Liver (tissue), 9 donors: Measurements from ENCODE around the gene CCDC12. TPM values are rescaled to one million over a fixed set of nuclear protein-coding genes. Genes with fewer than 3 reads are reported as not detected.

Experiments
- DNase-seq: peaks from one replicate; pipeline ENCODE4 v3.0.0-alpha.2; 2017; ENCODE audit warnings: low spot score
- H3K27ac ChIP-seq, 2 donors: one replicate each; pipeline ENCODE4 v1.7.0; 2013; ENCODE audit warnings: inconsistent platforms in 2 of 2, low read length in 2 of 2, control low read depth in 1 of 2, low read depth in 1 of 2, mild to moderate bottlenecking in 1 of 2
- H3K27me3 ChIP-seq, 4 donors: one replicate each; pipeline versions ENCODE4 v1.6.1 to v1.7.0; 2013; ENCODE audit warnings: low read length in 3 of 4, inconsistent platforms in 1 of 4, mild to moderate bottlenecking in 1 of 4, moderate library complexity in 1 of 4; ENCODE audit not compliant: control insufficient read depth in 4 of 4, insufficient read depth in 4 of 4
- H3K36me3 ChIP-seq, 4 donors: one replicate each; pipeline versions ENCODE4 v1.6.1 to v1.7.0; 2013; ENCODE audit warnings: low read length in 3 of 4, mild to moderate bottlenecking in 3 of 4, low read depth in 1 of 4, moderate library complexity in 1 of 4; ENCODE audit not compliant: control insufficient read depth in 4 of 4, insufficient read depth in 3 of 4
- H3K4me1 ChIP-seq, 4 donors: one replicate each; pipeline versions ENCODE4 v1.6.1 to v1.7.0; 2013; ENCODE audit warnings: low read length in 3 of 4, mild to moderate bottlenecking in 3 of 4, moderate library complexity in 1 of 4; ENCODE audit not compliant: control insufficient read depth in 4 of 4, insufficient read depth in 4 of 4
- H3K4me3 ChIP-seq, 3 donors: one replicate each; pipeline versions ENCODE4 v1.6.1 to v1.7.0; 2013; ENCODE audit warnings: low read length in 3 of 3, control low read depth in 1 of 3, low read depth in 1 of 3, mild to moderate bottlenecking in 1 of 3
- H3K9ac ChIP-seq, 2 donors: one replicate each; pipeline ENCODE4 v1.7.0; 2013; ENCODE audit warnings: low read length in 2 of 2, mild to moderate bottlenecking in 2 of 2, moderate library complexity in 2 of 2, control low read depth in 1 of 2, low read depth in 1 of 2
- H3K9me3 ChIP-seq, 4 donors: one replicate each; pipeline versions ENCODE4 v1.6.1 to v1.7.0; 2013; ENCODE audit warnings: low read length in 3 of 4; ENCODE audit not compliant: control insufficient read depth in 4 of 4
- ATF3 ChIP-seq: IDR thresholded peaks from 2 replicates; pipeline ENCODE4 v1.6.1; 2016; ENCODE audit warnings: antibody characterized with exemption
- EGR1 ChIP-seq, 2 donors: IDR thresholded peaks; 2 replicates each; pipeline ENCODE4 v1.6.1; 2016 to 2018; ENCODE audit warnings: antibody characterized with exemption in 2 of 2, low read depth in 2 of 2
- FOXA1 ChIP-seq: IDR thresholded peaks from 2 replicates; pipeline ENCODE4 v1.6.1; 2016; ENCODE audit warnings: antibody characterized with exemption
- FOXA2 ChIP-seq: IDR thresholded peaks from 2 replicates; pipeline ENCODE4 v1.6.1; 2016; ENCODE audit warnings: antibody characterized with exemption
- GABPA ChIP-seq, 2 donors: IDR thresholded peaks in 1 of 2; conservative IDR thresholded peaks in 1 of 2; 2 replicates each; pipeline ENCODE4 v1.6.1; 2016; ENCODE audit warnings: antibody characterized with exemption in 2 of 2, mild to moderate bottlenecking in 1 of 2, moderate library complexity in 1 of 2
- HNF4A ChIP-seq, 2 donors: conservative IDR thresholded peaks; 2 replicates each; pipeline ENCODE4 v1.6.1; 2016; ENCODE audit warnings: antibody characterized with exemption in 2 of 2, mild to moderate bottlenecking in 2 of 2
- HNF4G ChIP-seq: IDR thresholded peaks from 2 replicates; pipeline ENCODE4 v1.6.1; 2016; ENCODE audit warnings: antibody characterized with exemption
- JUND ChIP-seq, 2 donors: IDR thresholded peaks; 2 replicates each; pipeline ENCODE4 v1.6.1; 2016; ENCODE audit warnings: antibody characterized with exemption in 2 of 2
- MAX ChIP-seq: IDR thresholded peaks from 2 replicates; pipeline ENCODE4 v1.6.1; 2016; ENCODE audit warnings: antibody characterized with exemption
- NR2F2 ChIP-seq: IDR thresholded peaks from 2 replicates; pipeline ENCODE4 v1.6.1; 2016; ENCODE audit warnings: antibody characterized with exemption
- RAD21 ChIP-seq, 2 donors: IDR thresholded peaks; 2 replicates each; pipeline ENCODE4 v1.6.1; 2016; ENCODE audit warnings: antibody characterized with exemption in 2 of 2, mild to moderate bottlenecking in 2 of 2
- REST ChIP-seq: IDR thresholded peaks from 2 replicates; pipeline ENCODE4 v1.6.1; 2016; ENCODE audit warnings: antibody characterized with exemption, mild to moderate bottlenecking
- RXRA ChIP-seq, 2 donors: IDR thresholded peaks; 2 replicates each; pipeline ENCODE4 v1.6.1; 2017 to 2018; ENCODE audit warnings: antibody characterized with exemption in 2 of 2, mild to moderate bottlenecking in 1 of 2
- SP1 ChIP-seq: IDR thresholded peaks from 2 replicates; pipeline ENCODE4 v1.6.1; 2018; ENCODE audit warnings: antibody characterized with exemption, mild to moderate bottlenecking
- TAF1 ChIP-seq: conservative IDR thresholded peaks from 2 replicates; pipeline ENCODE4 v1.6.1; 2016; ENCODE audit warnings: antibody characterized with exemption, mild to moderate bottlenecking
- YY1 ChIP-seq: IDR thresholded peaks from 2 replicates; pipeline ENCODE4 v1.6.1; 2016; ENCODE audit warnings: antibody characterized with exemption, mild to moderate bottlenecking
- ZBTB33 ChIP-seq: IDR thresholded peaks from 2 replicates; pipeline ENCODE4 v1.6.1; 2016; ENCODE audit warnings: antibody characterized with exemption
- WGBS: extraction: QIAGEN DNeasy Blood & Tissue Kit; methylation state at CpG from one replicate; pipeline ENCODE4 v1.1.7; 2013; 5-methylcytosine and 5-hydroxymethylcytosine counted together
- polyA plus RNA-seq, 2 donors: library from polyadenylated mRNA; stranded (reverse) in 1 of 2; unstranded in 1 of 2; fragments of 200-250 nt in 1 of 2; fragments of >200 nt in 1 of 2; fragmentation: Nextera tagmentation in 1 of 2; extraction: Ambion mirVana in 1 of 2; gene quantifications; one replicate each; pipeline versions ENCODE4 v1.2.1 to v1.2.3, GENCODE V29; 2013 to 2015
- total RNA-seq, 2 donors: library from RNA; depleted of rRNA; stranded (reverse); fragments of >200 nt; gene quantifications; one replicate each; pipeline ENCODE4 v1.2.3, GENCODE V29; 2014
- TF ChIP-seq, protein P1 (sequence below): fragments of 150-350 bp; IDR thresholded peaks from 2 replicates; pipeline ENCODE4 v1.5.1; 2017; ENCODE audit warnings: improper control_type of control experiment, low read depth, low read length; ENCODE audit not compliant: missing input control
- donor health status: healthy.
- donor health status: healthy.
- donor health status: healthy.
- donor health status: healthy.
- donor health status: healthy.

The CCDC12 gene
- total and polyA plus RNA-seq, 4 donors, result 8.5 to 35.1 (median 26.6) TPM

- peak; percentile 78 for DNase-seq
- Histone ChIP-seq H3K27me3 (no peaks in the 10 kb centered on the region), H3K36me3 (no peaks in the 10 kb centered on the region), H3K9me3 (no peaks in the 10 kb centered on the region), H3K9ac (no peak overlapping the region), H3K4me1 (peaks cover 5 to 29% (median 20%) of the 10 kb centered on the region in 4 donors), H3K27ac (no peak overlapping the region), H3K4me3 (no peak overlapping the region)
- WGBS, result 19% methylated on average over 18 of the region's 18 CpGs
- TF ChIP-seq SP1, result no peak
- TF ChIP-seq TAF1, result no peak
- peak in 1 of 2 donors; percentile 19 for TF ChIP-seq RXRA (IDR thresholded peaks at IDR 0.05)
- no peak for TF ChIP-seq NR2F2
- no peak for TF ChIP-seq REST
- TF ChIP-seq, protein P1, sequence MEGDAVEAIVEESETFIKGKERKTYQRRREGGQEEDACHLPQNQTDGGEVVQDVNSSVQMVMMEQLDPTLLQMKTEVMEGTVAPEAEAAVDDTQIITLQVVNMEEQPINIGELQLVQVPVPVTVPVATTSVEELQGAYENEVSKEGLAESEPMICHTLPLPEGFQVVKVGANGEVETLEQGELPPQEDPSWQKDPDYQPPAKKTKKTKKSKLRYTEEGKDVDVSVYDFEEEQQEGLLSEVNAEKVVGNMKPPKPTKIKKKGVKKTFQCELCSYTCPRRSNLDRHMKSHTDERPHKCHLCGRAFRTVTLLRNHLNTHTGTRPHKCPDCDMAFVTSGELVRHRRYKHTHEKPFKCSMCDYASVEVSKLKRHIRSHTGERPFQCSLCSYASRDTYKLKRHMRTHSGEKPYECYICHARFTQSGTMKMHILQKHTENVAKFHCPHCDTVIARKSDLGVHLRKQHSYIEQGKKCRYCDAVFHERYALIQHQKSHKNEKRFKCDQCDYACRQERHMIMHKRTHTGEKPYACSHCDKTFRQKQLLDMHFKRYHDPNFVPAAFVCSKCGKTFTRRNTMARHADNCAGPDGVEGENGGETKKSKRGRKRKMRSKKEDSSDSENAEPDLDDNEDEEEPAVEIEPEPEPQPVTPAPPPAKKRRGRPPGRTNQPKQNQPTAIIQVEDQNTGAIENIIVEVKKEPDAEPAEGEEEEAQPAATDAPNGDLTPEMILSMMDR, result peak; percentile 84
- TF ChIP-seq GABPA (IDR thresholded peaks at IDR 0.05 in 1 of 2, conservative IDR thresholded peaks at IDR 0.05 in 1 of 2), result no peak
- TF ChIP-seq FOXA2, result peak; percentile 15
- no peak for TF ChIP-seq MAX
- TF ChIP-seq JUND (IDR thresholded peaks at IDR 0.05), result no peak
- TF ChIP-seq YY1, result no peak
- peak in 1 of 2 donors; percentile 9 for TF ChIP-seq HNF4A (conservative IDR thresholded peaks at IDR 0.05)
- TF ChIP-seq HNF4G, result no peak
- TF ChIP-seq FOXA1, result no peak
- TF ChIP-seq RAD21 (IDR thresholded peaks at IDR 0.05), result peak; percentile 93 to 95
- TF ChIP-seq ZBTB33, result no peak
- TF ChIP-seq ATF3, result no peak
- no peak for TF ChIP-seq EGR1 (IDR thresholded peaks at IDR 0.05; ENCODE audit: low read depth in 2 of 2)
Measured at GRCh38 chr3:46909535-46910161, 66.9 kb downstream of the CCDC12 start.
